A549 (cell line): ENCODE data around the gene PKM.

Experiments
- CHD2 ChIP-seq: fragments of 150-350 bp; IDR thresholded peaks from 2 replicates; pipeline ENCODE4 v1.6.1; 2014; ENCODE audit warnings: low read length; ENCODE audit not compliant: partially characterized antibody
- EHMT2 ChIP-seq: fragments of 200-600 bp; sonication (generic); IDR thresholded peaks from 2 replicates; pipeline ENCODE4 v1.6.1; 2016; ENCODE audit warnings: antibody characterized with exemption, low read depth, mild to moderate bottlenecking, moderate library complexity
- EP300 ChIP-seq, 2 experiments: fragments of >200 bp; sonication (Bioruptor Twin); formaldehyde crosslinking; IDR thresholded peaks; 2 replicates in 1 of 2; 3 replicates in 1 of 2; pipeline ENCODE4 v1.6.1; 2016 to 2017
- MAZ ChIP-seq: fragments of 150-350 bp; IDR thresholded peaks from 2 replicates; pipeline ENCODE4 v1.6.1; 2014; ENCODE audit warnings: antibody characterized with exemption, low read depth, low read length, borderline replicate concordance
- POLR2A ChIP-seq: IDR thresholded peaks from 2 replicates; pipeline ENCODE4 v1.6.1; 2012; ENCODE audit warnings: mild to moderate bottlenecking, low read length
- RCOR1 ChIP-seq: fragments of 150-350 bp; IDR thresholded peaks from 2 replicates; pipeline ENCODE4 v1.6.1; 2014; ENCODE audit warnings: antibody characterized with exemption, low read length, low read depth
- TF ChIP-seq, protein P1 (sequence below): fragments of 200-600 bp; sonication (generic); IDR thresholded peaks from 2 replicates; pipeline ENCODE4 v1.6.1; 2016; ENCODE audit warnings: antibody characterized with exemption, mild to moderate bottlenecking, moderate library complexity

GRCh38 chr15:72178976-72179585 is 51.9 kb downstream of the PKM start:
- TF ChIP-seq EHMT2 (no peak), EP300 (IDR thresholded peaks at IDR 0.05) (no peak), CHD2 (no peak), POLR2A (no peak), MAZ (no peak), RCOR1 (no peak)
- TF ChIP-seq, protein P1, sequence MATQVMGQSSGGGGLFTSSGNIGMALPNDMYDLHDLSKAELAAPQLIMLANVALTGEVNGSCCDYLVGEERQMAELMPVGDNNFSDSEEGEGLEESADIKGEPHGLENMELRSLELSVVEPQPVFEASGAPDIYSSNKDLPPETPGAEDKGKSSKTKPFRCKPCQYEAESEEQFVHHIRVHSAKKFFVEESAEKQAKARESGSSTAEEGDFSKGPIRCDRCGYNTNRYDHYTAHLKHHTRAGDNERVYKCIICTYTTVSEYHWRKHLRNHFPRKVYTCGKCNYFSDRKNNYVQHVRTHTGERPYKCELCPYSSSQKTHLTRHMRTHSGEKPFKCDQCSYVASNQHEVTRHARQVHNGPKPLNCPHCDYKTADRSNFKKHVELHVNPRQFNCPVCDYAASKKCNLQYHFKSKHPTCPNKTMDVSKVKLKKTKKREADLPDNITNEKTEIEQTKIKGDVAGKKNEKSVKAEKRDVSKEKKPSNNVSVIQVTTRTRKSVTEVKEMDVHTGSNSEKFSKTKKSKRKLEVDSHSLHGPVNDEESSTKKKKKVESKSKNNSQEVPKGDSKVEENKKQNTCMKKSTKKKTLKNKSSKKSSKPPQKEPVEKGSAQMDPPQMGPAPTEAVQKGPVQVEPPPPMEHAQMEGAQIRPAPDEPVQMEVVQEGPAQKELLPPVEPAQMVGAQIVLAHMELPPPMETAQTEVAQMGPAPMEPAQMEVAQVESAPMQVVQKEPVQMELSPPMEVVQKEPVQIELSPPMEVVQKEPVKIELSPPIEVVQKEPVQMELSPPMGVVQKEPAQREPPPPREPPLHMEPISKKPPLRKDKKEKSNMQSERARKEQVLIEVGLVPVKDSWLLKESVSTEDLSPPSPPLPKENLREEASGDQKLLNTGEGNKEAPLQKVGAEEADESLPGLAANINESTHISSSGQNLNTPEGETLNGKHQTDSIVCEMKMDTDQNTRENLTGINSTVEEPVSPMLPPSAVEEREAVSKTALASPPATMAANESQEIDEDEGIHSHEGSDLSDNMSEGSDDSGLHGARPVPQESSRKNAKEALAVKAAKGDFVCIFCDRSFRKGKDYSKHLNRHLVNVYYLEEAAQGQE = no peak
